KOPT-K1 (cell line): ENCODE data around the gene TAPT1.

Source experiments
- H3K27ac ChIP-seq: fragments of 200-600 bp; sonication (generic); 2 replicates; pipeline ENCODE4 v1.5.1; 2016; ENCODE audit warnings: antibody characterized with exemption, mild to moderate bottlenecking, low read depth, low read length; ENCODE audit not compliant: poor library complexity, severe bottlenecking
- H3K36me3 ChIP-seq: fragments of 200-600 bp; sonication (generic); 2 replicates; pipeline ENCODE4 v1.5.1; 2017; ENCODE audit warnings: antibody characterized with exemption, mild to moderate bottlenecking, low read length, moderate library complexity; ENCODE audit not compliant: insufficient read depth
- H3K9me3 ChIP-seq: fragments of 200-600 bp; sonication (generic); 2 replicates; pipeline ENCODE4 v1.5.1; 2017; ENCODE audit warnings: antibody characterized with exemption, low read length, mild to moderate bottlenecking; ENCODE audit not compliant: insufficient read depth, poor library complexity, severe bottlenecking

TAPT1 gene

GRCh38 chr4:16233569-16234177, 7.4 kb upstream of the TAPT1 start:
- H3K27ac ChIP-seq, result no peak overlapping the region
- no peaks in the 10 kb centered on the region for H3K9me3 ChIP-seq
- H3K36me3 ChIP-seq, result no peaks in the 10 kb centered on the region

GRCh38 chr4:16231570-16232245, 5.4 kb upstream of the TAPT1 start:
- H3K36me3 ChIP-seq, result no peaks in the 10 kb centered on the region
- H3K27ac ChIP-seq, result no peak overlapping the region
- no peaks in the 10 kb centered on the region for H3K9me3 ChIP-seq

DNA sequence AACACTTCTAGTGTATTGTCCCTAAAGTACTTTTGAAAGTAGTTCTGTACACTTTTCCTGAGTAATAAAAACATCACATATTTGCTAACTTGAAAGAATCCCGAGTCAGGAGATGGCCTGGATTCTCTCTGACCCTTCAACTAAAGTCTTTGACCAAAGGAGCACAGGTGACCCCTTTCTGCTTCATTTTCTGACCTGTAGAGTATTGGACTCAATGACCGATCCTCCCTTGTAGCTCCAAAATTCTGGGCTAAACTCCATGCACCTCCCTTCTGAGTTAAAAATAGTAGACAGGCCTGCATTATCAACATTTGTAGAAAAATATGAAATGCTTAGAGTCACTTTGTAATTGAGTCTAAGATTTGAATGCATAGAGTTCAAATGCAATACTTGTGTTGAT, 4.0 kb upstream of the TAPT1 start:
- no peaks in the 10 kb centered on the region for H3K36me3 ChIP-seq
- no peak overlapping the region for H3K27ac ChIP-seq
- no peaks in the 10 kb centered on the region for H3K9me3 ChIP-seq

GRCh38 chr4:16229604-16230003, 3.3 kb upstream of the TAPT1 start:
- no peak overlapping the region for H3K27ac ChIP-seq
- H3K9me3 ChIP-seq, result no peaks in the 10 kb centered on the region
- H3K36me3 ChIP-seq, result no peaks in the 10 kb centered on the region

DNA sequence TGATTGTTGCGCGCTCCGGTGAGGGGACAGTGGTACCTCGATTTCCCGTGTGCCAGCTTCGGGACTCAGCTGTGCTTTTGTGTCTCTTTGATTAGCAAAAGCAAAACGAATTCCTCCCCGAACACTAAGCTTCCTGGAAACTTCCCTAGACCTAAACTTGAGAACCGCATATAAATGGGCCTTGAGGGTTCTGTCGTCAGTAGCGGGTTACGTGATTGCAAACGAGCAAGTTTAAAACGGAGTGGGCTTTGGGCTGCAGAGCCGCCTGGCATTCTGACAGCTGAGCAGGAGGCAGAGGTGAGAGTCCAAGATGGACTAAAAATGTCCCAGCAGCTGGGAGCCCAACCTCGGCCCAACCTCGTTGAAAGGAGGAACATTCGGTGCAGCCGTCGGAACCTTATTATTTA, 1.2 kb upstream of the TAPT1 start:
- H3K9me3 ChIP-seq, result no peaks in the 10 kb centered on the region
- H3K36me3 ChIP-seq, result 0 out of 2 replicates have a peak, but pooled peaks cover 6% of the 10 kb centered on the region
- H3K27ac ChIP-seq, result peak overlapping the region; percentile 72

DNA sequence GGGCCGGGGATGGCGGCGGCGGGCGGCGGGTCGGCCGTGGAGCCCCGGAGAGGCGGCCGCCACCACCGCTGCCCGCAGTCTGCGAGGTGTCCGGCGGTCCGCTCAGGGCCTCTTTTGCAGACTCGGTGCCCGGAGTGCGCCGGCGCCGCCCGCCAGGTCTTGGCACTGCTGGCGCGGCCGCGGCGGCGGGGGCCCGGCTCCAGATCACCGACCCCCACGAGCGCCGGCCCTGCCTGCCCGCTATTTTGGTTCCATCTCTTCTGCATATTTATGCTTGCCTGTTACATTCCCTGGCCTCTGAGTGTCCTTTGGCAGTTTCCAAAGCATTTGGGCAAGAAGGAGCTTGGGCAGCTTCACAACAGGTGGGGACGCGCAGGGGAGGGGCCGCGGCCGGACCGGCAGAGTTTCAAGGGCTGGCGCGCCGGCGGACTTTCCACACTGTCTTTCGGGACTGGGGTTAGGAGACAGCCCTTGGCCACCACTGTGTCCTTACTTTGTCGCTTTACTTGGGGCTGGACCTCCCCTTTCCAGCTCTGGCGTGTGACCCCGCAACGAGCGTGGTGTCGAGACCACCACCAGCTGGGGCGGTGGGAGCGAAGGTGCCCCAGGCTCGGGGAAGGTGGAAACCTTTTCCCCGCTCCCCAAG, 668 bp upstream of the TAPT1 start:
- peak overlapping the region; percentile 72 for H3K27ac ChIP-seq
- H3K36me3 ChIP-seq, result 0 out of 2 replicates have a peak, but pooled peaks cover 6% of the 10 kb centered on the region
- no peaks in the 10 kb centered on the region for H3K9me3 ChIP-seq

- peaks cover 8% of the 10 kb centered on the region; the same call in 1 of the 2 replicates for H3K36me3 ChIP-seq
- peak overlapping the region; percentile 72 for H3K27ac ChIP-seq
- no peaks in the 10 kb centered on the region for H3K9me3 ChIP-seq
Measured at GRCh38 chr4:16225167-16225862, 956 bp downstream of the TAPT1 start.

DNA sequence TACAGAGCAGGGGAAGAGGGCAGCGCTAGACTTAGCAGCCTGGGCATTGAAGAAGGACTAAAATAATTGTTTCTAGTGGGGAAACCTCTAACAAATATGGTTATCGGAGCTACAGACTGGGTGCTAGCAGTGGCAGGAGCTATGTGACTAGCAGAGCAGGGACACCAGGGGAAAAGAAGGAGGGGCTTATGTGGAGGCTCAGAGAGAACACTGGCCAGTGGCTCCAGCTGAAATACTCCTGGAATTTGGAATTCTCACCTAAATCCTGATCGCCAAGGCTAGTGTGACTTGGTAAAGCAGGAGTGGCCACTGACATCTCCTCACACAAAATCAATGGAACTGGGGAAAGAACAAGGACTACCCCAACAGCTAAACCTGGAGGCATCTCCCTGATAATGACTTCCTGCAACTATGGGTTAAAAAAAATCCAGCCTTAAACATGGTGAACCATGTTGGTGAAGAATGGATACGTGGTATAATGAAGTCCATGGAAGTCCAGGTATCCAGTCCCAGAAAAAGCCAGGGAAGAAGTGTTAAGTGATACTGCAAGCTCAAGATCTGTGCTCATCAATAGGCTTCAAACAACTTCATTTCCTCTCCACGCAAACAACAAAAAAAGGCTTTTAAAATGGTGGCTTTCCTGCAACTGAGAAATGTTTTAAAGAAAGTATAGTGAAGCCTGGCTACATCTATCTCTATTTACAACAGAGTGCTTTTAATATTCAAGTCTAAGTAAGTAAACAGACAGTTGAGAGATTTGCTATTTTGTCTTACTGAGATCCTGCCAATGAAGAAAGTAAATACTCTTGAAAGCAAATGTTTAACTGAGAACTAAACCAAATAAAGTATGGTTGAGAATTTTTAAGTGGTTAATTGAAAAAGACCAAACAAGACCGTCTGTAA, 1.8 kb downstream of the TAPT1 start:
- H3K27ac ChIP-seq, result peak overlapping the region; percentile 72
- no peaks in the 10 kb centered on the region for H3K9me3 ChIP-seq

GRCh38 chr4:16222957-16223527, 3.2 kb downstream of the TAPT1 start:
- Histone ChIP-seq H3K27ac (no peak overlapping the region), H3K36me3 (peaks cover 29% of the 10 kb centered on the region), H3K9me3 (no peaks in the 10 kb centered on the region)

More for the DNA sequence above, 1.8 kb downstream of the TAPT1 start:
- H3K36me3 ChIP-seq, result peaks cover 16% of the 10 kb centered on the region

DNA sequence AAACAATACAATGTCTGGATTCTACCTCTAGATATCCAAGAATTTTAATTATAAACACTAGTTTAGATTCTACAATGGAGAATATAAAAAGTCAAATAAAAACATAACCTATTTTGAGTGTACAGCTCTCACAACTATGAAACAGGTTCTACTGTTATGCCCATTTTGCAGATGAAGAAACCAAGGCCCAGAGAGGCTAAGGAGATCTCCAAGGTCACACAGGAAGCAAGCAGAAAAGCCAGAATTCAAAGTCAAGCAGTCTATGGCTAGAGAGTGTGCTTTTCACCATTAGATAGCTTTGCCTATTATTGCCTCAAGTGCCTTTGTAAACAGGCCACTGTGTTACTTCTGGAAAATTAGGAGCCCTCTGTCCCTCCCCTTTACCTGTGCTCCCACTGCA, 7.3 kb downstream of the TAPT1 start:
- H3K36me3 ChIP-seq, result peaks cover 40% of the 10 kb centered on the region
- H3K9me3 ChIP-seq, result no peaks in the 10 kb centered on the region
- no peak overlapping the region for H3K27ac ChIP-seq

DNA sequence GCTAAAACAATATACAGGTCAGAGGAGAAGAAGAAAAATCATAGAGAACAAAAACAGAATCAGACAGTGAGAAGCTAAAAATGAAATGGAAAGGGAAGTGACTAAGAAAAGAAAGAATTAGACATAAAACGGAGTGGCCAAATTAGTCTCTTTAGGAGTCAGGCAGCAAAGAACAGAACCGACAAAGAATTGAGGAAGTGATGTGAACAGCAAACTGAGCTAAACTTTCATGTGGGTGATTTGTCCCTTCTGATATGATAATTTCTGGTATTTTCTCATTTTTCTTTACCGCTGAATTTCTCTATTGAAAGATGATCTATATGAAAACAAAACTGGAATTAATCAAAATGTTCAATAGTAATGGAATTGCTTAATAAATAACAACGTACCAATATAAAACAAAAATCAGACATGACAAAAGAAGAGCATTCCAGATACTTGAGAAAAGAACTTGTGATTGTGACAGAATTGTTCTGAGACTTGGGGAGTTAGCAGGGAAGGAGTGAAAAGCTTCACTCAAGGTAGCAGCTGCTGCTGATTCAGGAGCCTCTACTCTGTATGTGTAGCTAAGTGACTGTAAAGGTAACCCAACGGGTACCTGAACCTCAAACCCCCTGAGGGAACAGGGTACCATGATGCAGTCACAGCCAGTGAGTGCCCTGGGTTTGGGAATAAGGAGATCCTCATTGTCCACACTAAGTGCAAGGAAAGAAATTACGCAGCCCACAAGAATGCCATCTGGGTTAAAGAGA, 8.8 kb downstream of the TAPT1 start:
- H3K9me3 ChIP-seq, result no peaks in the 10 kb centered on the region
- peaks cover 42% of the 10 kb centered on the region for H3K36me3 ChIP-seq
- no peak overlapping the region for H3K27ac ChIP-seq

GRCh38 chr4:16213121-16213520, 13.2 kb downstream of the TAPT1 start:
- H3K36me3 ChIP-seq, result peaks cover 60% of the 10 kb centered on the region
- H3K9me3 ChIP-seq, result no peaks in the 10 kb centered on the region
- no peak overlapping the region for H3K27ac ChIP-seq

- no peak overlapping the region for H3K27ac ChIP-seq
- H3K9me3 ChIP-seq, result no peaks in the 10 kb centered on the region
- H3K36me3 ChIP-seq, result peaks cover 60% of the 10 kb centered on the region
Measured at GRCh38 chr4:16212138-16212782, 14.0 kb downstream of the TAPT1 start.
